B cell (primary cell): ENCODE data around the gene GRID2. TPM values are rescaled to one million over a fixed set of nuclear protein-coding genes. Genes with fewer than 3 reads are reported as not detected.

Source experiments
- ATAC-seq: fragments of 200-7000 bp; cut with Tn5 transposase; one replicate; pipeline ENCODE4 v1.10.0; 2021; ENCODE audit warnings: low read depth, mild to moderate bottlenecking, moderate number of reproducible peaks, moderate library complexity
- CTCF ChIA-PET: fragments of 350-600 bp; sonication (Branson Sonifier 250); formaldehyde crosslinking; loops from one replicate; lab custom pipeline; 2021; ENCODE audit warnings: antibody characterized with exemption, inconsistent platforms; lab: Charles Lee
- POLR2A ChIA-PET: fragments of 350-600 bp; sonication (Branson Sonifier 250); formaldehyde crosslinking; loops from one replicate; lab custom pipeline; 2021; ENCODE audit warnings: antibody characterized with exemption; lab: Charles Lee
- DNase-seq: peaks from one replicate; pipeline ENCODE4 v3.0.0; 2013
- H2AFZ ChIP-seq: 2 replicates; pipeline ENCODE4 v1.6.1; 2012; ENCODE audit warnings: mild to moderate bottlenecking, low read depth, low read length; ENCODE audit not compliant: insufficient read depth, poor library complexity, severe bottlenecking
- H3K27ac ChIP-seq, 2 donors: 1 replicate in 1 of 2; 2 replicates in 1 of 2; pipeline ENCODE4 v1.5.1; 2012 to 2013; ENCODE audit warnings: low read length in 2 of 2, mild to moderate bottlenecking in 2 of 2, moderate library complexity in 1 of 2
- H3K27me3 ChIP-seq, 4 experiments: fragments of 200-600 bp in 1 of 4; sonication (generic) in 1 of 4; replicated peaks in 1 of 4; 1 replicate in 2 of 4; 2 replicates in 2 of 4; pipeline versions ENCODE4 v1.6.1 to v1.7.0; 2013 to 2016; ENCODE audit warnings: low read length in 3 of 4, mild to moderate bottlenecking in 2 of 4, mixed read lengths in 1 of 4, moderate library complexity in 1 of 4; ENCODE audit not compliant: insufficient read depth in 4 of 4, control insufficient read depth in 3 of 4; ENCODE audit errors: control extremely low read depth in 1 of 4
- H3K36me3 ChIP-seq, 2 experiments: replicated peaks in 1 of 2; 1 replicate in 1 of 2; 2 replicates in 1 of 2; pipeline versions ENCODE4 v1.6.1 to v1.7.1; 2013; ENCODE audit warnings: low read length in 1 of 2; ENCODE audit not compliant: insufficient read depth in 2 of 2, control insufficient read depth in 1 of 2; ENCODE audit errors: control extremely low read depth in 1 of 2, extremely low read depth in 1 of 2
- H3K4me1 ChIP-seq, 2 donors: fragments of 200-600 bp in 1 of 2; sonication (generic) in 1 of 2; 1 replicate in 1 of 2; 2 replicates in 1 of 2; pipeline versions ENCODE4 v1.5.1 to v1.6.1; 2013 to 2017; ENCODE audit warnings: low read length in 2 of 2; ENCODE audit not compliant: control insufficient read depth in 2 of 2, insufficient read depth in 2 of 2
- H3K4me2 ChIP-seq: replicated peaks from 2 replicates; pipeline ENCODE3; 2012; ENCODE audit warnings: mild to moderate bottlenecking, low read depth, low read length; ENCODE audit not compliant: poor library complexity, severe bottlenecking
- H3K4me3 ChIP-seq, 5 experiments: fragments of 200-600 bp in 1 of 5; sonication (generic) in 1 of 5; 1 replicate in 3 of 5; 2 replicates in 2 of 5; pipeline versions ENCODE4 v1.5.1 to v1.7.0; 2011 to 2016; ENCODE audit warnings: low read length in 4 of 5, mild to moderate bottlenecking in 4 of 5, low read depth in 2 of 5, control low read depth in 1 of 5, moderate library complexity in 1 of 5; ENCODE audit not compliant: insufficient read depth in 1 of 5; ENCODE audit errors: control extremely low read depth in 1 of 5, extremely low read depth in 1 of 5
- H3K79me2 ChIP-seq: fragments of 200-600 bp; sonication (generic); one replicate; pipeline ENCODE4 v1.6.0; 2016; ENCODE audit warnings: low read length; ENCODE audit not compliant: control insufficient read depth, insufficient read depth
- H3K9ac ChIP-seq: fragments of 200-600 bp; sonication (generic); 2 replicates; pipeline ENCODE4 v1.6.1; 2017; ENCODE audit warnings: mild to moderate bottlenecking, low read length, moderate library complexity
- H3K9me3 ChIP-seq, 3 donors: one replicate each; pipeline versions ENCODE4 v1.6.1 to v1.7.1; 2013; ENCODE audit warnings: low read length in 2 of 3; ENCODE audit not compliant: control insufficient read depth in 2 of 3, insufficient read depth in 1 of 3; ENCODE audit errors: control extremely low read depth in 1 of 3
- H4K20me1 ChIP-seq: 2 replicates; pipeline ENCODE4 v1.6.0; 2012; ENCODE audit warnings: mild to moderate bottlenecking, low read length; ENCODE audit not compliant: insufficient read depth, control insufficient read depth, poor library complexity, severe bottlenecking
- H3K27ac Mint-ChIP-seq: one replicate; pipeline ENCODE4 v1.8.0; 2021; ENCODE audit warnings: mixed read lengths
- H3K27me3 Mint-ChIP-seq: one replicate; pipeline ENCODE4 v1.8.0; 2021; ENCODE audit warnings: mixed read lengths
- H3K4me1 Mint-ChIP-seq: one replicate; pipeline ENCODE4 v1.8.0; 2021; ENCODE audit warnings: mixed read lengths
- H3K4me3 Mint-ChIP-seq: one replicate; pipeline ENCODE4 v1.8.0; 2021; ENCODE audit warnings: mixed read lengths
- H3K9me3 Mint-ChIP-seq: one replicate; pipeline ENCODE4 v1.8.0; 2022; ENCODE audit warnings: mixed read lengths; ENCODE audit not compliant: insufficient read depth
- EZH2 ChIP-seq: IDR thresholded peaks from 2 replicates; pipeline ENCODE4 v1.6.1; 2012; ENCODE audit warnings: borderline replicate concordance, low read depth, mild to moderate bottlenecking, moderate library complexity, low read length; ENCODE audit not compliant: insufficient read depth, poor library complexity, severe bottlenecking
- WGBS: methylation state at CpG from one replicate; pipeline ENCODE4 v1.1.5; 2013; ENCODE audit warnings: missing lambda C conversion rate; ENCODE audit not compliant: insufficient coverage; 5-methylcytosine and 5-hydroxymethylcytosine counted together
- intact Hi-C: fragments of 100-400 bp; cut with micrococcal nuclease; formaldehyde crosslinking; loops from one replicate; pipeline ENCODE4 v1.10.0; 2022
- polyA plus RNA-seq: library from polyadenylated mRNA; depleted of rRNA; stranded (reverse); fragments of >200 nt; gene quantifications from 2 replicates; pipeline ENCODE4 v1.2.3, GENCODE V29; 2012
- total RNA-seq, 2 donors: library from RNA; stranded (reverse); fragments of 120-200 nt in 1 of 2; gene quantifications; 1 replicate in 1 of 2; 2 replicates in 1 of 2; pipeline versions ENCODE4 v1.2.3 to v1.2.4, GENCODE V29; 2013 to 2022
- TF ChIP-seq, protein P1 (sequence below): fragments of 200-600 bp; IDR thresholded peaks from one replicate; pipeline ENCODE4 v1.8.0; 2022; ENCODE audit warnings: antibody characterized with exemption, mild to moderate bottlenecking

The GRID2 gene
- total and polyA plus RNA-seq, 2 donors (not counting 1 experiment from before 2014, with no cell fraction given): not detected

GRCh38 chr4:93061826-93062225, 758.1 kb downstream of the GRID2 start:
- DNase-seq: no peak
- 93% methylated on average over 2 of the region's 2 CpGs for WGBS
- Histone ChIP-seq H3K79me2 (no peaks in the 10 kb centered on the region), H3K4me1 (no peaks in the 10 kb centered on the region), H3K27me3 (no peaks in the 10 kb centered on the region), H3K36me3 (no peaks in the 10 kb centered on the region), H4K20me1 (no peaks in the 10 kb centered on the region), H3K9me3 (no peaks in the 10 kb centered on the region), H2AFZ (no peak overlapping the region), H3K9ac (no peak overlapping the region), H3K4me2 (no peak overlapping the region), H3K27ac (no peak overlapping the region), H3K4me3 (no peak overlapping the region)
- intact Hi-C loops: no loop called here
- H3K4me1 Mint-ChIP-seq: no peaks in the 10 kb centered on the region
- TF ChIP-seq, protein P1, sequence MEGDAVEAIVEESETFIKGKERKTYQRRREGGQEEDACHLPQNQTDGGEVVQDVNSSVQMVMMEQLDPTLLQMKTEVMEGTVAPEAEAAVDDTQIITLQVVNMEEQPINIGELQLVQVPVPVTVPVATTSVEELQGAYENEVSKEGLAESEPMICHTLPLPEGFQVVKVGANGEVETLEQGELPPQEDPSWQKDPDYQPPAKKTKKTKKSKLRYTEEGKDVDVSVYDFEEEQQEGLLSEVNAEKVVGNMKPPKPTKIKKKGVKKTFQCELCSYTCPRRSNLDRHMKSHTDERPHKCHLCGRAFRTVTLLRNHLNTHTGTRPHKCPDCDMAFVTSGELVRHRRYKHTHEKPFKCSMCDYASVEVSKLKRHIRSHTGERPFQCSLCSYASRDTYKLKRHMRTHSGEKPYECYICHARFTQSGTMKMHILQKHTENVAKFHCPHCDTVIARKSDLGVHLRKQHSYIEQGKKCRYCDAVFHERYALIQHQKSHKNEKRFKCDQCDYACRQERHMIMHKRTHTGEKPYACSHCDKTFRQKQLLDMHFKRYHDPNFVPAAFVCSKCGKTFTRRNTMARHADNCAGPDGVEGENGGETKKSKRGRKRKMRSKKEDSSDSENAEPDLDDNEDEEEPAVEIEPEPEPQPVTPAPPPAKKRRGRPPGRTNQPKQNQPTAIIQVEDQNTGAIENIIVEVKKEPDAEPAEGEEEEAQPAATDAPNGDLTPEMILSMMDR: no peak
- TF ChIP-seq EZH2: no peak
- H3K27ac Mint-ChIP-seq: no peak overlapping the region
- ChIA-PET CTCF (no interaction called here), POLR2A (no interaction called here)
- H3K4me3 Mint-ChIP-seq: no peak overlapping the region
- no peaks in the 10 kb centered on the region for H3K27me3 Mint-ChIP-seq
- H3K9me3 Mint-ChIP-seq: no peaks in the 10 kb centered on the region
- no peak for ATAC-seq

DNA sequence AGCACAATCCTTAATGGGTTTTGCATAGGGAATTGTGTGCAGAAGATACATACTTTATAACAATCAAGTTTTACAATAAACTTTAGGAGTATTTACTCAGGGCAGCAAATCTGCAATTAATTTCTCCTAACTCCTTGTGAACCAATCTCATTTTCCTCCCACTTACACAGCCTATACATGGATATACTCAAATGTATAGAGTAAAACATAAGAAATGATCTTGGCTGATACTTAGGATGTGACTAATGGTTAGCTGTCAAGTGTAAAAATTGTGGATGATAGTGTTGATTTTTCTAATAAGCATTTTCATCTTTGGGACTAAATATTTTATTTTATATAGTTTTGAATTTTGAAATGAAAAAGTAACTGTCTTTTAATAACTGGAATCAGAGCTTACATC, 759.6 kb downstream of the GRID2 start:
- Histone ChIP-seq H3K9me3 (no peaks in the 10 kb centered on the region), H3K4me2 (no peak overlapping the region), H3K36me3 (no peaks in the 10 kb centered on the region), H3K4me1 (no peaks in the 10 kb centered on the region), H3K27ac (no peak overlapping the region), H3K9ac (no peak overlapping the region), H3K4me3 (no peak overlapping the region), H4K20me1 (no peaks in the 10 kb centered on the region), H2AFZ (no peak overlapping the region), H3K27me3 (no peaks in the 10 kb centered on the region), H3K79me2 (no peaks in the 10 kb centered on the region)
- no peaks in the 10 kb centered on the region for H3K4me1 Mint-ChIP-seq
- no peak for TF ChIP-seq EZH2
- TF ChIP-seq, protein P1: no peak
- ATAC-seq (no peak), DNase-seq (no peak)
- no peaks in the 10 kb centered on the region for H3K9me3 Mint-ChIP-seq
- H3K27ac Mint-ChIP-seq: no peak overlapping the region
- intact Hi-C loops: no loop called here
- ChIA-PET POLR2A (no interaction called here), CTCF (no interaction called here)
- no peaks in the 10 kb centered on the region for H3K27me3 Mint-ChIP-seq
- no peak overlapping the region for H3K4me3 Mint-ChIP-seq
